ENCODE data around the gene CEP76.

DNA sequence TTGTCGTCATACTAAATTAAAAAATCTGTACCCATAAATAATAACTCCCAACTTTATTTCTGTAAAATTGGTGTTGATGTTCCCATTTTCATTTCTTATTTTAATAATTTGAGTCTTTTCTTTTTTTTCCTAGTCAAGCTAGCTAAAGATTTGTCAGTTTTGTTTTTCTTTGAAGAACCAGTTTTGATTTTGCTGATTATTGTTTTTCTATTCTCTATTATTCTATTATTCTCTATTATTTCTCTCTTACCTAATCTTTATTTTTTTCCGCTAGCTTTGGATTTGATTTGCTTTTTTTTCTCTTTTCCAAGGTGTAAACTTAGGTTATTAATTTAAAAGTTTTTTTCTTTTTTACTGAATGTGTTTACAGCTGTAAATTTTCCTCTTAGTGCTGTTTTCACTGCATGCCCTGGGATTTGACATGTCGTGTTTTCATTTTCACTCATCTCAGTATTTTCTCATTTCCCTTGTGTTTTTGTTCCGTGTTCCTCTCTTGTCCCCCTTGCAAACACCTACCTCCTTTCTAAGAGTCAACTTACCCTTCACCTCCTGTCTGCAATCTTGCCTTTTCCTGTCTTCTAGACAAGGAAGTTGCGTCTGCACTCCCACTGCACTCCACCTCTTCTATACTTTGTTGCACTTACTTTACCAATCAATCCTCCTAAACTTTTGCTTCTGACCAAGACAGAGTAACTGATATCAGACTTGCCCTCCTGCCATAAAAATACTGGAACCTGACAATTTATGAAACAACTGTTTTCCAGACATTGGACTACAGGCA lies 19.2 kb upstream of the CEP76 start:
- TF ChIP-seq POLR2A (IDR thresholded peaks at IDR 0.05), result no peak
- TF ChIP-seq, protein P1, sequence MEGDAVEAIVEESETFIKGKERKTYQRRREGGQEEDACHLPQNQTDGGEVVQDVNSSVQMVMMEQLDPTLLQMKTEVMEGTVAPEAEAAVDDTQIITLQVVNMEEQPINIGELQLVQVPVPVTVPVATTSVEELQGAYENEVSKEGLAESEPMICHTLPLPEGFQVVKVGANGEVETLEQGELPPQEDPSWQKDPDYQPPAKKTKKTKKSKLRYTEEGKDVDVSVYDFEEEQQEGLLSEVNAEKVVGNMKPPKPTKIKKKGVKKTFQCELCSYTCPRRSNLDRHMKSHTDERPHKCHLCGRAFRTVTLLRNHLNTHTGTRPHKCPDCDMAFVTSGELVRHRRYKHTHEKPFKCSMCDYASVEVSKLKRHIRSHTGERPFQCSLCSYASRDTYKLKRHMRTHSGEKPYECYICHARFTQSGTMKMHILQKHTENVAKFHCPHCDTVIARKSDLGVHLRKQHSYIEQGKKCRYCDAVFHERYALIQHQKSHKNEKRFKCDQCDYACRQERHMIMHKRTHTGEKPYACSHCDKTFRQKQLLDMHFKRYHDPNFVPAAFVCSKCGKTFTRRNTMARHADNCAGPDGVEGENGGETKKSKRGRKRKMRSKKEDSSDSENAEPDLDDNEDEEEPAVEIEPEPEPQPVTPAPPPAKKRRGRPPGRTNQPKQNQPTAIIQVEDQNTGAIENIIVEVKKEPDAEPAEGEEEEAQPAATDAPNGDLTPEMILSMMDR (IDR thresholded peaks at IDR 0.05), result no peak
